CD14-positive monocyte (primary cell): ENCODE data around the gene SCN9A. TPM values are rescaled to one million over a fixed set of nuclear protein-coding genes. Genes with fewer than 3 reads are reported as not detected.

Experiments
- DNase-seq, 3 donors: peaks; one replicate each; pipeline ENCODE4 v3.0.0-alpha.2; 2011 to 2022
- H2AFZ ChIP-seq: 2 replicates; pipeline ENCODE4 v1.6.0; 2012; ENCODE audit warnings: mild to moderate bottlenecking, low read depth, low read length, inconsistent platforms; ENCODE audit not compliant: insufficient read depth, poor library complexity, severe bottlenecking
- H3K27ac ChIP-seq, 2 donors: 1 replicate in 1 of 2; 2 replicates in 1 of 2; pipeline ENCODE4 v1.5.1; 2012 to 2013; ENCODE audit warnings: low read length in 2 of 2, control low read depth in 1 of 2, inconsistent platforms in 1 of 2, low read depth in 1 of 2, mild to moderate bottlenecking in 1 of 2
- H3K27me3 ChIP-seq, 2 donors: one replicate each; pipeline versions ENCODE4 v1.6.0 to v1.6.1; 2011 to 2013; ENCODE audit warnings: low read length in 2 of 2; ENCODE audit not compliant: control insufficient read depth in 2 of 2, insufficient read depth in 2 of 2
- H3K36me3 ChIP-seq, 2 donors: replicated peaks in 1 of 2; 1 replicate in 1 of 2; 2 replicates in 1 of 2; pipeline versions ENCODE4 v1.5.1 to v1.6.1; 2012 to 2013; ENCODE audit warnings: low read length in 2 of 2, control low read depth in 1 of 2, inconsistent platforms in 1 of 2, mild to moderate bottlenecking in 1 of 2; ENCODE audit not compliant: insufficient read depth in 2 of 2, control insufficient read depth in 1 of 2
- H3K4me1 ChIP-seq, 2 donors: 1 replicate in 1 of 2; 2 replicates in 1 of 2; pipeline versions ENCODE4 v1.5.1 to v1.6.1; 2012 to 2013; ENCODE audit warnings: low read length in 2 of 2, control low read depth in 1 of 2, inconsistent platforms in 1 of 2, mild to moderate bottlenecking in 1 of 2, moderate library complexity in 1 of 2; ENCODE audit not compliant: insufficient read depth in 2 of 2, control insufficient read depth in 1 of 2
- H3K4me2 ChIP-seq: replicated peaks from 2 replicates; pipeline ENCODE3; 2012; ENCODE audit warnings: low read length, moderate library complexity, mild to moderate bottlenecking; ENCODE audit not compliant: poor library complexity, severe bottlenecking; ENCODE audit errors: extremely low read depth
- H3K4me3 ChIP-seq, 3 experiments: fragments of 200-600 bp in 1 of 3; sonication (generic) in 1 of 3; replicated peaks in 1 of 3; 1 replicate in 2 of 3; 2 replicates in 1 of 3; pipeline ENCODE4 v1.5.1; 2011 to 2013; ENCODE audit warnings: low read length in 3 of 3, mild to moderate bottlenecking in 3 of 3, control low read depth in 2 of 3, low read depth in 2 of 3, inconsistent platforms in 1 of 3, moderate library complexity in 1 of 3
- H3K79me2 ChIP-seq: 2 replicates; pipeline ENCODE4 v1.6.0; 2012; ENCODE audit warnings: mild to moderate bottlenecking, control low read depth, inconsistent platforms, low read length, moderate library complexity; ENCODE audit not compliant: insufficient read depth
- H3K9ac ChIP-seq: 2 replicates; pipeline ENCODE4 v1.6.0; 2017; ENCODE audit warnings: low read length, mild to moderate bottlenecking; ENCODE audit not compliant: insufficient read depth, poor library complexity, severe bottlenecking
- H3K9me3 ChIP-seq, 2 donors: replicated peaks in 1 of 2; 1 replicate in 1 of 2; 2 replicates in 1 of 2; pipeline versions ENCODE4 v1.5.1 to v1.6.1; 2012 to 2013; ENCODE audit warnings: low read length in 2 of 2, control low read depth in 1 of 2; ENCODE audit not compliant: control insufficient read depth in 1 of 2, insufficient read depth in 1 of 2
- H4K20me1 ChIP-seq: 2 replicates; pipeline ENCODE4 v1.6.0; 2012; ENCODE audit warnings: mild to moderate bottlenecking, low read length, control low read depth, moderate library complexity; ENCODE audit not compliant: insufficient read depth
- H3K27ac Mint-ChIP-seq, 7 donors: one replicate each; pipeline ENCODE4 v1.8.0; 2020; ENCODE audit warnings: mild to moderate bottlenecking in 7 of 7, mixed read lengths in 7 of 7, moderate library complexity in 6 of 7, inconsistent platforms in 2 of 7
- H3K27me3 Mint-ChIP-seq, 3 donors: one replicate each; pipeline ENCODE4 v1.8.0; 2021 to 2022; ENCODE audit warnings: low read depth in 3 of 3, mild to moderate bottlenecking in 3 of 3, mixed read lengths in 3 of 3, moderate library complexity in 3 of 3, inconsistent platforms in 1 of 3
- H3K36me3 Mint-ChIP-seq, 2 donors: one replicate each; pipeline ENCODE4 v1.8.0; 2020; ENCODE audit warnings: mixed read lengths in 2 of 2, inconsistent platforms in 1 of 2, mild to moderate bottlenecking in 1 of 2
- H3K4me1 Mint-ChIP-seq: one replicate; pipeline ENCODE4 v1.8.0; 2020; ENCODE audit warnings: mild to moderate bottlenecking, mixed read lengths
- H3K4me3 Mint-ChIP-seq, 2 donors: one replicate each; pipeline ENCODE4 v1.8.0; 2020; ENCODE audit warnings: mild to moderate bottlenecking in 2 of 2, mixed read lengths in 2 of 2, moderate library complexity in 1 of 2
- H3K9me3 Mint-ChIP-seq, 7 donors: one replicate each; pipeline ENCODE4 v1.8.0; 2020 to 2022; ENCODE audit warnings: mixed read lengths in 7 of 7, mild to moderate bottlenecking in 6 of 7, moderate library complexity in 6 of 7, inconsistent platforms in 2 of 7
- CTCF ChIP-seq: fragments of 200-600 bp; IDR thresholded peaks from one replicate; pipeline ENCODE4 v1.8.0; 2022; ENCODE audit warnings: antibody characterized with exemption, mild to moderate bottlenecking
- WGBS: methylation state at CpG from one replicate; pipeline ENCODE4 v1.1.5; 2013; ENCODE audit warnings: missing lambda C conversion rate; ENCODE audit not compliant: insufficient coverage; 5-methylcytosine and 5-hydroxymethylcytosine counted together
- intact Hi-C, 2 donors: fragments of 100-400 bp; cut with micrococcal nuclease; formaldehyde crosslinking; loops; one replicate each; pipeline versions ENCODE4 v1.15.0 to v1.15.1; 2023
- polyA plus RNA-seq, 3 donors: library from polyadenylated mRNA; depleted of rRNA in 1 of 3; unstranded in 2 of 3; stranded (reverse) in 1 of 3; fragments of 300-500 nt in 2 of 3; fragments of >200 nt in 1 of 3; fragmentation: Illumina TruSeq in 2 of 3; gene quantifications; 1 replicate in 2 of 3; 2 replicates in 1 of 3; pipeline ENCODE4 v1.2.3, GENCODE V29; 2012 to 2021

Gene SCN9A
- polyA plus RNA-seq, 3 donors: 0.24 to 0.67 (median 0.26) TPM

GRCh38 chr2:166419616-166419934 is 43.8 kb upstream of the SCN9A start:
- H3K4me1 ChIP-seq: no peaks in the 10 kb centered on the region
- H3K4me1 Mint-ChIP-seq: peaks cover 6% of the 10 kb centered on the region
- no peaks in the 10 kb centered on the region for H3K27me3 ChIP-seq
- H3K79me2 ChIP-seq: no peaks in the 10 kb centered on the region
- WGBS: 100% methylated on average over 1 of the region's 2 CpGs
- no peak overlapping the region for H3K4me2 ChIP-seq
- no peak overlapping the region for H2AFZ ChIP-seq
- no peak overlapping the region for H3K27ac ChIP-seq
- H3K36me3 Mint-ChIP-seq: no peaks in the 10 kb centered on the region
- no peak overlapping the region for H3K27ac Mint-ChIP-seq
- TF ChIP-seq CTCF: peak; percentile 18
- no peaks in the 10 kb centered on the region for H3K36me3 ChIP-seq
- H3K4me3 ChIP-seq: no peak overlapping the region
- no peaks in the 10 kb centered on the region for H4K20me1 ChIP-seq
- intact Hi-C loops: no loop called here
- H3K27me3 Mint-ChIP-seq: peaks cover 0 to 2% (median 0%) of the 10 kb centered on the region in 3 donors
- peaks cover 0 to 3% (median 0%) of the 10 kb centered on the region in 7 donors for H3K9me3 Mint-ChIP-seq
- DNase-seq: no peak
- no peaks in the 10 kb centered on the region for H3K9me3 ChIP-seq
- no peak overlapping the region for H3K9ac ChIP-seq
- no peak overlapping the region for H3K4me3 Mint-ChIP-seq

- H3K4me1 Mint-ChIP-seq: peaks cover 6% of the 10 kb centered on the region
- H3K9me3 Mint-ChIP-seq: peaks cover 0 to 3% (median 0%) of the 10 kb centered on the region in 7 donors
- no peaks in the 10 kb centered on the region for H3K27me3 ChIP-seq
- H4K20me1 ChIP-seq: no peaks in the 10 kb centered on the region
- WGBS: no CpG with 5 or more reads among the region's 5 CpGs
- H3K4me3 ChIP-seq: no peak overlapping the region
- TF ChIP-seq CTCF: no peak
- no peak overlapping the region for H3K9ac ChIP-seq
- H3K27ac ChIP-seq: no peak overlapping the region
- no peak for DNase-seq
- no peak overlapping the region for H3K4me3 Mint-ChIP-seq
- no peaks in the 10 kb centered on the region for H3K79me2 ChIP-seq
- intact Hi-C loops: no loop called here
- no peaks in the 10 kb centered on the region for H3K4me1 ChIP-seq
- H3K9me3 ChIP-seq: no peaks in the 10 kb centered on the region
- H2AFZ ChIP-seq: peak overlapping the region; percentile 12
- no peak overlapping the region for H3K4me2 ChIP-seq
- peaks cover 0 to 2% (median 0%) of the 10 kb centered on the region in 3 donors for H3K27me3 Mint-ChIP-seq
- no peaks in the 10 kb centered on the region for H3K36me3 Mint-ChIP-seq
- H3K36me3 ChIP-seq: no peaks in the 10 kb centered on the region
- no peak overlapping the region for H3K27ac Mint-ChIP-seq
Measured at GRCh38 chr2:166418853-166419615, 43.3 kb upstream of the SCN9A start.
